Keratinocyte (primary cell): Measurements from ENCODE around the gene CASP6. TPM values are rescaled to one million over a fixed set of nuclear protein-coding genes. Genes with fewer than 3 reads are reported as not detected.

Experiments
- DNase-seq: peaks from one replicate; pipeline ENCODE4 v3.0.0-alpha.2; 2011; ENCODE audit warnings: low read depth, missing footprints, low spot score
- FAIRE-seq: peaks from 2 replicates; lab custom pipeline; 2011; peaks lifted over from hg19 to GRCh38; lab: Jason Lieb, UNC
- H2AFZ ChIP-seq: 2 replicates; pipeline ENCODE4 v1.6.0; 2012; ENCODE audit warnings: low read length, control low read depth, inconsistent platforms; ENCODE audit not compliant: control insufficient read depth
- H3K27ac ChIP-seq: 2 replicates; pipeline ENCODE4 v1.5.1; 2011; ENCODE audit warnings: low read length; ENCODE audit not compliant: control insufficient read depth, insufficient read depth
- H3K27me3 ChIP-seq: 3 replicates; pipeline ENCODE4 v1.6.0; 2011; ENCODE audit warnings: low read length; ENCODE audit not compliant: control insufficient read depth, insufficient read depth; ENCODE audit errors: extremely low read depth
- H3K36me3 ChIP-seq, 2 experiments: 2 replicates in 1 of 2; 3 replicates in 1 of 2; pipeline ENCODE4 v1.5.1; 2011; ENCODE audit warnings: low read length in 2 of 2, mild to moderate bottlenecking in 1 of 2; ENCODE audit not compliant: control insufficient read depth in 2 of 2, insufficient read depth in 2 of 2; ENCODE audit errors: extremely low read depth in 1 of 2
- H3K4me1 ChIP-seq: 3 replicates; pipeline ENCODE4 v1.5.1; 2011; ENCODE audit warnings: low read length; ENCODE audit not compliant: control insufficient read depth, insufficient read depth; ENCODE audit errors: extremely low read depth
- H3K4me2 ChIP-seq: 3 replicates; pipeline ENCODE4 v1.6.0; 2011; ENCODE audit warnings: low read depth, low read length; ENCODE audit not compliant: control insufficient read depth, insufficient read depth; ENCODE audit errors: extremely low read depth
- H3K4me3 ChIP-seq, 3 experiments: fragments of 200-600 bp in 1 of 3; sonication (generic) in 1 of 3; 2 replicates in 2 of 3; 3 replicates in 1 of 3; pipeline ENCODE4 v1.5.1; 2011 to 2016; ENCODE audit warnings: low read length in 3 of 3, mild to moderate bottlenecking in 3 of 3, control low read depth in 2 of 3, inconsistent platforms in 1 of 3, low read depth in 1 of 3, mixed read lengths in 1 of 3, mixed run types in 1 of 3, moderate library complexity in 1 of 3; ENCODE audit not compliant: control insufficient read depth in 2 of 3, insufficient read depth in 2 of 3; ENCODE audit errors: extremely low read depth in 1 of 3
- H3K79me2 ChIP-seq: 2 replicates; pipeline ENCODE4 v1.6.0; 2012; ENCODE audit warnings: low read length; ENCODE audit not compliant: control insufficient read depth, insufficient read depth
- H3K9ac ChIP-seq: 3 replicates; pipeline ENCODE4 v1.6.0; 2011; ENCODE audit warnings: low read length; ENCODE audit not compliant: control insufficient read depth, insufficient read depth; ENCODE audit errors: extremely low read depth
- H3K9me1 ChIP-seq: 3 replicates; pipeline ENCODE4 v1.6.0; 2011; ENCODE audit warnings: low read length; ENCODE audit not compliant: control insufficient read depth, insufficient read depth; ENCODE audit errors: extremely low read depth
- H3K9me3 ChIP-seq: 2 replicates; pipeline ENCODE4 v1.5.1; 2012; ENCODE audit warnings: low read depth, low read length; ENCODE audit not compliant: control insufficient read depth
- H4K20me1 ChIP-seq: 3 replicates; pipeline ENCODE4 v1.6.0; 2011; ENCODE audit warnings: low read length; ENCODE audit not compliant: control insufficient read depth, insufficient read depth; ENCODE audit errors: extremely low read depth
- CTCF ChIP-seq, 3 experiments: IDR thresholded peaks in 1 of 3; conservative IDR thresholded peaks in 1 of 3; optimal IDR thresholded peaks in 1 of 3; 2 replicates in 2 of 3; 3 replicates in 1 of 3; pipeline versions ENCODE3 to v1.5.1; 2011; ENCODE audit warnings: low read length in 3 of 3, mild to moderate bottlenecking in 3 of 3, moderate library complexity in 2 of 3, control low read depth in 1 of 3, inconsistent platforms in 1 of 3; ENCODE audit not compliant: insufficient read depth in 2 of 3; ENCODE audit errors: extremely low read depth in 1 of 3
- EZH2 ChIP-seq: IDR thresholded peaks from one replicate; pipeline ENCODE4 v1.6.1; 2012; ENCODE audit warnings: inconsistent platforms, mild to moderate bottlenecking, low read length, moderate library complexity
- dilution Hi-C: fragments of 300-500 bp; cut with MboI; formaldehyde crosslinking; loops from one replicate; pipeline ENCODE4 v1.7.0; 2020; ENCODE audit warnings: low sequenced_read_pairs; ENCODE audit not compliant: extremely low pct_ligation_motif_present
- polyA plus RNA-seq, 5 experiments: library from polyadenylated mRNA; depleted of rRNA in 3 of 5; stranded (reverse) in 3 of 5; stranded (forward) in 1 of 5; unstranded in 1 of 5; fragments of >200 nt; gene quantifications; 1 replicate in 1 of 5; 2 replicates in 3 of 5; 3 replicates in 1 of 5; pipeline versions ENCODE4 v1.2.1 to v1.2.3, GENCODE V29; 2011 to 2012; ENCODE audit warnings: missing spikeins in 2 of 5, low read depth in 1 of 5, low replicate concordance in 1 of 5

The CASP6 gene
- polyA plus RNA-seq, 1 donor (not counting 4 experiments of a cell fraction or from before 2014, with no cell fraction given) = 52.0 TPM

- FAIRE-seq = no peak
- Histone ChIP-seq H3K36me3 (peaks cover 2 to 12% of the 10 kb centered on the region in 2 experiments), H3K27ac (no peak overlapping the region), H3K4me3 (no peak overlapping the region), H3K9me3 (no peaks in the 10 kb centered on the region), H3K4me2 (no peak overlapping the region), H4K20me1 (no peaks in the 10 kb centered on the region), H3K9me1 (no peaks in the 10 kb centered on the region), H2AFZ (no peak overlapping the region), H3K9ac (no peak overlapping the region), H3K4me1 (no peaks in the 10 kb centered on the region), H3K79me2 (no peaks in the 10 kb centered on the region), H3K27me3 (no peaks in the 10 kb centered on the region)
- dilution Hi-C loops = no loop called here
- TF ChIP-seq EZH2 (no peak), CTCF (optimal IDR thresholded peaks at IDR 0.05 in 1 of 3, IDR thresholded peaks at IDR 0.05 in 1 of 3, conservative IDR thresholded peaks at IDR 0.05 in 1 of 3; ENCODE audit: extremely low read depth in 1 of 3, insufficient read depth in 2 of 3, low read length in 3 of 3) (no peak)
- no peak for DNase-seq
Observed at GRCh38 chr4:109690690-109691410, 12.4 kb downstream of the CASP6 start.

- H3K4me2 ChIP-seq = no peak overlapping the region
- no peaks in the 10 kb centered on the region for H4K20me1 ChIP-seq
- DNase-seq (no peak), FAIRE-seq (no peak)
- no peaks in the 10 kb centered on the region for H3K4me1 ChIP-seq
- H3K9me1 ChIP-seq = no peaks in the 10 kb centered on the region
- TF ChIP-seq CTCF (optimal IDR thresholded peaks at IDR 0.05 in 1 of 3, IDR thresholded peaks at IDR 0.05 in 1 of 3, conservative IDR thresholded peaks at IDR 0.05 in 1 of 3; ENCODE audit: extremely low read depth in 1 of 3, insufficient read depth in 2 of 3, low read length in 3 of 3) (no peak), EZH2 (no peak)
- no peak overlapping the region for H3K9ac ChIP-seq
- H2AFZ ChIP-seq = no peak overlapping the region
- H3K36me3 ChIP-seq = peaks cover 2 to 3% of the 10 kb centered on the region in 2 experiments
- H3K27me3 ChIP-seq = no peaks in the 10 kb centered on the region
- no peak overlapping the region for H3K27ac ChIP-seq
- H3K4me3 ChIP-seq = no peak overlapping the region
- no peaks in the 10 kb centered on the region for H3K79me2 ChIP-seq
- dilution Hi-C loops = no loop called here
- H3K9me3 ChIP-seq = no peaks in the 10 kb centered on the region
Observed at GRCh38 chr4:109684727-109685126, 18.5 kb downstream of the CASP6 start.
